Measurements from ENCODE around the gene NTN3. TPM values are rescaled to one million over a fixed set of nuclear protein-coding genes. Genes with fewer than 3 reads are reported as not detected.
A peak's percentile ranks its signal among the peaks of the same experiment; 100 is the strongest.

NTN3 gene
- total and polyA plus RNA-seq, 7 experiments from 2014 or later: not detected

GRCh38 chr16:2474877-2475412 lies 3.8 kb downstream of the NTN3 start, which contains the start of gene TBC1D24:
TBC1D24 (plus strand) TSS chr16:2475127; CDS start chr16:2496149, 21,022 bp downstream.
- Histone ChIP-seq H3K9me3 (ENCODE audit: control insufficient read depth in 2 of 3, low read length in 3 of 3) (no peaks in the 10 kb centered on the region), H3K36me3 (ENCODE audit: control insufficient read depth in 2 of 3, insufficient read depth in 3 of 3, low read length in 3 of 3) (no peaks in the 10 kb centered on the region), H3K27me3 (ENCODE audit: control insufficient read depth in 2 of 2, insufficient read depth in 2 of 2, low read length in 2 of 2) (peaks cover 4 to 14% of the 10 kb centered on the region in 2 donors), H3K4me1 (ENCODE audit: control insufficient read depth in 2 of 2, insufficient read depth in 2 of 2, low read length in 2 of 2) (peaks cover 11 to 12% of the 10 kb centered on the region in 2 donors), H3K27ac (ENCODE audit: low read depth, low read length) (peak within 1 kb of the TSS; percentile 66), H3K4me3 (ENCODE audit: low read length) (peak within 1 kb of the TSS; percentile 71)
- Mint-ChIP-seq H3K4me1 (peaks cover 14 to 34% (median 17%) of the 10 kb centered on the region in 7 donors), H3K9me3 (no peaks in the 10 kb centered on the region), H3K36me3 (peaks cover 0 to 1% (median 0%) of the 10 kb centered on the region in 5 donors), H3K4me3 (peak within 1 kb of the TSS; percentile 61 to 81 (median 73)), H3K27ac (no peak within 1 kb of the TSS), H3K27me3 (peaks cover 7 to 31% (median 13%) of the 10 kb centered on the region in 5 donors)
- intact Hi-C loops (cut with micrococcal nuclease): loop anchor here (1.0 to 5.0 kb wide), 6 partner anchors 12 to 208 kb away; partner anchors contain the start of genes CCNF (in 2 of the 2), TEDC2 (in 2 of the 2), AMDHD2 (in 1 of the 2) and KCTD5 (in 1 of the 2)
- CTCF ChIA-PET: interaction anchor here (0.8 kb wide), 1 partner anchor 12 kb away, joined by 3 read pairs; no protein-coding TSS in a partner anchor
- ATAC-seq (peak; percentile 80), DNase-seq (peak; percentile 41 to 94 (median 65))
- POLR2A ChIA-PET: interaction anchor here (0.5 kb wide), 1 partner anchor 329 kb away, joined by 3 read pairs; no protein-coding TSS in a partner anchor

- Mint-ChIP-seq H3K27me3 (peaks cover 0 to 24% (median 6%) of the 10 kb centered on the region in 5 donors), H3K27ac (peak overlapping the region in 1 of 9 donors; percentile 48), H3K36me3 (peaks cover 0 to 1% (median 0%) of the 10 kb centered on the region in 5 donors), H3K4me3 (peak overlapping the region; percentile 61 to 81 (median 68)), H3K9me3 (no peaks in the 10 kb centered on the region), H3K4me1 (peaks cover 13 to 36% (median 16%) of the 10 kb centered on the region in 7 donors)
- peak overlapping the region; percentile 39 for H3K4me3 ChIP-seq (ENCODE audit: low read length)
- ChIA-PET CTCF (interaction anchor here (0.8 kb wide), 1 partner anchor 11 kb away, joined by 3 read pairs; no protein-coding TSS in a partner anchor), POLR2A (no interaction called here)
- peaks cover 11 to 12% of the 10 kb centered on the region in 2 donors for H3K4me1 ChIP-seq (ENCODE audit: control insufficient read depth in 2 of 2, insufficient read depth in 2 of 2, low read length in 2 of 2)
- H3K9me3 ChIP-seq (ENCODE audit: control insufficient read depth in 2 of 3, low read length in 3 of 3): no peaks in the 10 kb centered on the region
- H3K27ac ChIP-seq (ENCODE audit: low read depth, low read length): peak overlapping the region; percentile 35
- peaks cover 4 to 9% of the 10 kb centered on the region in 2 donors for H3K27me3 ChIP-seq (ENCODE audit: control insufficient read depth in 2 of 2, insufficient read depth in 2 of 2, low read length in 2 of 2)
- DNase-seq: peak in 3 of 9 donors; percentile 27 to 35 (median 35)
- intact Hi-C loops (cut with micrococcal nuclease): loop anchor here in 1 of 2 donors (1.0 kb wide), 1 partner anchor 15 kb away; the partner anchor contains the start of gene TEDC2
- peak; percentile 49 for ATAC-seq
- H3K36me3 ChIP-seq (ENCODE audit: control insufficient read depth in 2 of 3, insufficient read depth in 3 of 3, low read length in 3 of 3): no peaks in the 10 kb centered on the region
Measured at GRCh38 chr16:2475413-2476344, 4.6 kb downstream of the NTN3 start.

- DNase-seq (no peak), ATAC-seq (no peak)
- H3K36me3 Mint-ChIP-seq: peaks cover 0 to 1% (median 0%) of the 10 kb centered on the region in 5 donors
- Histone ChIP-seq H3K27me3 (ENCODE audit: control insufficient read depth in 2 of 2, insufficient read depth in 2 of 2, low read length in 2 of 2) (peaks cover 4 to 9% of the 10 kb centered on the region in 2 donors), H3K4me1 (ENCODE audit: control insufficient read depth in 2 of 2, insufficient read depth in 2 of 2, low read length in 2 of 2) (peaks cover 11 to 12% of the 10 kb centered on the region in 2 donors), H3K4me3 (ENCODE audit: low read length) (peak overlapping the region; percentile 39), H3K36me3 (ENCODE audit: control insufficient read depth in 2 of 3, insufficient read depth in 3 of 3, low read length in 3 of 3) (no peaks in the 10 kb centered on the region), H3K27ac (ENCODE audit: low read depth, low read length) (no peak overlapping the region), H3K9me3 (ENCODE audit: control insufficient read depth in 2 of 3, low read length in 3 of 3) (no peaks in the 10 kb centered on the region)
- intact Hi-C loops (cut with micrococcal nuclease): no loop called here
- H3K4me1 Mint-ChIP-seq: peaks cover 13 to 39% (median 16%) of the 10 kb centered on the region in 7 donors
- H3K27me3 Mint-ChIP-seq: peaks cover 0 to 23% (median 6%) of the 10 kb centered on the region in 5 donors
- peak overlapping the region; percentile 61 to 80 (median 68) for H3K4me3 Mint-ChIP-seq
- H3K9me3 Mint-ChIP-seq: no peaks in the 10 kb centered on the region
- peak overlapping the region in 1 of 9 donors; percentile 48 for H3K27ac Mint-ChIP-seq
- CTCF ChIA-PET: no interaction called here
- POLR2A ChIA-PET: interaction anchor here (0.9 kb wide), 1 partner anchor 16 kb away, joined by 5 read pairs; the partner anchor contains the start of gene TEDC2
Measured at GRCh38 chr16:2476345-2476720, 5.2 kb downstream of the NTN3 start.

- Mint-ChIP-seq H3K27ac (peak overlapping the region in 2 of 9 donors; percentile 14 to 16), H3K27me3 (peaks cover 0 to 23% (median 6%) of the 10 kb centered on the region in 5 donors), H3K4me1 (peaks cover 13 to 39% (median 16%) of the 10 kb centered on the region in 7 donors), H3K9me3 (no peaks in the 10 kb centered on the region), H3K4me3 (peak overlapping the region; percentile 61 to 80 (median 68)), H3K36me3 (peaks cover 0 to 1% (median 0%) of the 10 kb centered on the region in 5 donors)
- H3K27ac ChIP-seq (ENCODE audit: low read depth, low read length): no peak overlapping the region
- ATAC-seq (no peak), DNase-seq (no peak)
- ChIA-PET POLR2A (interaction anchor here (0.9 kb wide), 1 partner anchor 17 kb away, joined by 5 read pairs; the partner anchor contains the start of gene TEDC2), CTCF (no interaction called here)
- H3K4me3 ChIP-seq (ENCODE audit: low read length): no peak overlapping the region
- H3K27me3 ChIP-seq (ENCODE audit: control insufficient read depth in 2 of 2, insufficient read depth in 2 of 2, low read length in 2 of 2): peaks cover 4 to 9% of the 10 kb centered on the region in 2 donors
- no peaks in the 10 kb centered on the region for H3K36me3 ChIP-seq (ENCODE audit: control insufficient read depth in 2 of 3, insufficient read depth in 3 of 3, low read length in 3 of 3)
- H3K9me3 ChIP-seq (ENCODE audit: control insufficient read depth in 2 of 3, low read length in 3 of 3): no peaks in the 10 kb centered on the region
- intact Hi-C loops (cut with micrococcal nuclease): no loop called here
- peaks cover 11 to 12% of the 10 kb centered on the region in 2 donors for H3K4me1 ChIP-seq (ENCODE audit: control insufficient read depth in 2 of 2, insufficient read depth in 2 of 2, low read length in 2 of 2)
Measured at GRCh38 chr16:2476741-2477140, 5.6 kb downstream of the NTN3 start.

GRCh38 chr16:2477327-2477726 lies 6.2 kb downstream of the NTN3 start:
- Mint-ChIP-seq H3K27ac (no peak overlapping the region), H3K27me3 (peaks cover 0 to 19% (median 6%) of the 10 kb centered on the region in 5 donors), H3K4me3 (peak overlapping the region in 1 of 10 donors; percentile 7), H3K36me3 (peaks cover 0 to 1% (median 0%) of the 10 kb centered on the region in 5 donors), H3K9me3 (no peaks in the 10 kb centered on the region), H3K4me1 (peaks cover 13 to 41% (median 16%) of the 10 kb centered on the region in 7 donors)
- intact Hi-C loops (cut with micrococcal nuclease): no loop called here
- Histone ChIP-seq H3K4me3 (ENCODE audit: low read length) (no peak overlapping the region), H3K4me1 (ENCODE audit: control insufficient read depth in 2 of 2, insufficient read depth in 2 of 2, low read length in 2 of 2) (peaks cover 7 to 12% of the 10 kb centered on the region in 2 donors), H3K27ac (ENCODE audit: low read depth, low read length) (no peak overlapping the region), H3K9me3 (ENCODE audit: control insufficient read depth in 2 of 3, low read length in 3 of 3) (no peaks in the 10 kb centered on the region), H3K27me3 (ENCODE audit: control insufficient read depth in 2 of 2, insufficient read depth in 2 of 2, low read length in 2 of 2) (peaks cover 4 to 5% of the 10 kb centered on the region in 2 donors), H3K36me3 (ENCODE audit: control insufficient read depth in 2 of 3, insufficient read depth in 3 of 3, low read length in 3 of 3) (no peaks in the 10 kb centered on the region)
- ChIA-PET CTCF (no interaction called here), POLR2A (no interaction called here)
- ATAC-seq (no peak), DNase-seq (no peak)

GRCh38 chr16:2478279-2478678 lies 7.2 kb downstream of the NTN3 start:
- intact Hi-C loops (cut with micrococcal nuclease): no loop called here
- Histone ChIP-seq H3K4me1 (ENCODE audit: control insufficient read depth in 2 of 2, insufficient read depth in 2 of 2, low read length in 2 of 2) (peaks cover 6 to 12% of the 10 kb centered on the region in 2 donors), H3K9me3 (ENCODE audit: control insufficient read depth in 2 of 3, low read length in 3 of 3) (no peaks in the 10 kb centered on the region), H3K27ac (ENCODE audit: low read depth, low read length) (no peak overlapping the region), H3K36me3 (ENCODE audit: control insufficient read depth in 2 of 3, insufficient read depth in 3 of 3, low read length in 3 of 3) (no peaks in the 10 kb centered on the region), H3K4me3 (ENCODE audit: low read length) (no peak overlapping the region), H3K27me3 (ENCODE audit: control insufficient read depth in 2 of 2, insufficient read depth in 2 of 2, low read length in 2 of 2) (no peaks in the 10 kb centered on the region)
- DNase-seq (no peak), ATAC-seq (no peak)
- Mint-ChIP-seq H3K9me3 (no peaks in the 10 kb centered on the region), H3K36me3 (no peaks in the 10 kb centered on the region), H3K27me3 (peaks cover 0 to 13% (median under 1%) of the 10 kb centered on the region in 5 donors), H3K27ac (no peak overlapping the region), H3K4me1 (peaks cover 11 to 44% (median 16%) of the 10 kb centered on the region in 7 donors), H3K4me3 (no peak overlapping the region)
- ChIA-PET CTCF (no interaction called here), POLR2A (interaction anchor here (0.6 kb wide), 1 partner anchor 10 kb away, joined by 3 read pairs; no protein-coding TSS in a partner anchor)

Data from naive thymus-derived CD4-positive, alpha-beta T cell (primary cell).